Adrenal gland (tissue), 19 donors: ENCODE results near the gene RAPH1. TPM values are rescaled to one million over a fixed set of nuclear protein-coding genes. Genes with fewer than 3 reads are reported as not detected.

Experiments used
- DNase-seq, 7 donors: peaks; one replicate each; pipeline ENCODE4 v3.0.0-alpha.2; 2019 to 2020
- H3K27ac ChIP-seq, 5 donors: fragments of 200-600 bp; sonication (generic) in 4 of 5; 1 replicate in 3 of 5; 2 replicates in 2 of 5; pipeline versions ENCODE4 v1.5.1 to v1.8.0; 2016 to 2020; ENCODE audit warnings: mild to moderate bottlenecking in 1 of 5
- H3K27me3 ChIP-seq: fragments of 200-600 bp; 2 replicates; pipeline ENCODE4 v1.8.0; 2021
- H3K36me3 ChIP-seq, 2 donors: fragments of 200-600 bp; replicated peaks in 1 of 2; 1 replicate in 1 of 2; 2 replicates in 1 of 2; pipeline versions ENCODE4 v1.5.1 to v1.8.0; 2018 to 2022
- H3K4me1 ChIP-seq, 2 donors: fragments of 200-600 bp; replicated peaks in 1 of 2; 1 replicate in 1 of 2; 2 replicates in 1 of 2; pipeline versions ENCODE4 v1.5.1 to v1.8.0; 2018 to 2021
- H3K4me3 ChIP-seq, 4 donors: fragments of 200-600 bp; sonication (generic) in 3 of 4; one replicate each; pipeline ENCODE4 v1.5.1; 2016 to 2018
- H3K9me3 ChIP-seq, 3 donors: fragments of 200-600 bp; sonication (generic) in 1 of 3; replicated peaks in 1 of 3; 1 replicate in 2 of 3; 2 replicates in 1 of 3; pipeline versions ENCODE4 v1.5.1 to v1.8.0; 2016 to 2021
- CTCF ChIP-seq, 6 experiments: fragments of 450-650 bp in 4 of 6; fragments of 200-600 bp in 2 of 6; sonication (generic) in 1 of 6; IDR thresholded peaks; 1 replicate in 5 of 6; 2 replicates in 1 of 6; pipeline versions ENCODE4 v1.5.1 to v1.8.0; 2016 to 2021; ENCODE audit warnings: antibody characterized with exemption in 6 of 6, mild to moderate bottlenecking in 2 of 6, moderate library complexity in 1 of 6
- POLR2A ChIP-seq, 2 donors: fragments of 450-650 bp; IDR thresholded peaks; one replicate each; pipeline ENCODE4 v1.6.1; 2017; ENCODE audit warnings: antibody characterized with exemption in 2 of 2, mild to moderate bottlenecking in 2 of 2, moderate library complexity in 1 of 2
- WGBS, 4 donors: extraction: QIAGEN DNeasy Blood & Tissue Kit in 2 of 4; methylation state at CpG; one replicate each; pipeline versions ENCODE4 v1.1.5 to v1.1.7; 2013 to 2017; 5-methylcytosine and 5-hydroxymethylcytosine counted together
- intact Hi-C, 2 donors: fragments of 100-400 bp; cut with DNase I; formaldehyde crosslinking; loops; one replicate each; pipeline versions ENCODE4 v1.14.1 to v1.15.0; 2022 to 2023
- long read RNA-seq, 10 donors: library from polyadenylated mRNA in 3 of 10; unstranded in 2 of 10; stranded (forward) in 1 of 10; transcript quantifications; one replicate each; pipeline ENCODE4 v2.0.0 and lab custom pipeline, GENCODE V29; 2021 to 2026
- polyA plus RNA-seq, 3 donors: library from polyadenylated mRNA; stranded (reverse); fragments of 200-250 nt in 2 of 3; fragments of 350-450 nt in 1 of 3; fragmentation: Illumina TruSeq in 1 of 3; extraction: RNeasy Lipid Tissue Mini Kit (QIAGEN cat#74804) in 1 of 3; gene quantifications; one replicate each; pipeline ENCODE4 v1.2.3, GENCODE V29; 2013 to 2014
- total RNA-seq, 9 donors: library from RNA; depleted of rRNA in 4 of 9; stranded (reverse); fragments of >200 nt in 4 of 9; fragments of 120-200 nt in 1 of 9; fragmentation: NEBNext Ultra II Directional in 1 of 9; extraction: Animal tissue kit (Norgen Biotek cat#: 25700) in 1 of 9; gene quantifications; one replicate each; pipeline versions ENCODE4 v1.1.0 to v1.2.4, GENCODE V29; 2013 to 2023
- donor health status: healthy with polysubstance abuse.
- donor health status: Bipolar disorder and iron deficiency.
- donor health status: DM: yes; HTN: yes; CAD: no.
- donor health status: DM: no; HTN: no; CAD: no.
- donor health status: DM: no; HTN: no; CAD: no.
- donor health status: DM: yes; HTN: yes; CAD: no.

RAPH1 gene
- total RNA-seq: 10 to 100 TPM; 12.5 to 72.5 (median 31.9) TPM
- 10 to 100 TPM in 1 of 3 donors, 1 to 10 TPM in 2; 4.2 to 11.9 (median 6.3) TPM for polyA plus RNA-seq
- long read RNA-seq, donor 1, partial matches to known transcripts: 19 of 19 reads
- long read RNA-seq, donor 1, other reads (novel, unspliced or antisense): 0 of 19 reads
- long read RNA-seq, donor 2, partial matches to known transcripts: 0 of 1 reads
- long read RNA-seq, donor 2, other reads (novel, unspliced or antisense): 0 of 1 reads
- long read RNA-seq, donor 3: 0 reads
- long read RNA-seq, donor 4: 0 reads
- long read RNA-seq, donor 5, partial matches to known transcripts: 0 of 4 reads
- long read RNA-seq, donor 5, other reads (novel, unspliced or antisense): 4 of 4 reads
- long read RNA-seq, donor 6, partial matches to known transcripts: 0 of 3 reads
- long read RNA-seq, donor 6, other reads (novel, unspliced or antisense): 3 of 3 reads
- long read RNA-seq, donor 7: 0 reads
- long read RNA-seq, donor 8, partial matches to known transcripts: 14 of 14 reads
- long read RNA-seq, donor 8, other reads (novel, unspliced or antisense): 0 of 14 reads
- long read RNA-seq, donor 9: 0 reads
- long read RNA-seq, donor 10: 0 reads

GRCh38 chr2:203535078-203535783, at the start of gene RAPH1:
TSS of gene RAPH1 (minus strand) at chr2:203535301. CDS start at chr2:203495353, 39,948 bp downstream.
- Histone ChIP-seq H3K9me3 (no peaks in the 10 kb centered on the region), H3K4me3 (peak within 1 kb of the TSS; percentile 39 to 96 (median 76)), H3K36me3 (no peaks in the 10 kb centered on the region), H3K4me1 (peaks cover 3 to 18% of the 10 kb centered on the region in 2 donors), H3K27me3 (no peaks in the 10 kb centered on the region), H3K27ac (peak within 1 kb of the TSS; percentile 68 to 94 (median 82))
- intact Hi-C loops: no loop called here
- WGBS, 4 donors: 0 to 1% (median 0%) methylated on average over 4 to 92 of the region's 92 CpGs; no CpG with 5 or more reads in 1 of the 4 donors
- peak; percentile 82 to 90 (median 87) for DNase-seq
- TF ChIP-seq CTCF (IDR thresholded peaks at IDR 0.05): peak in 1 of 6 experiments; percentile 12
- peak; percentile 73 to 80 for TF ChIP-seq POLR2A (IDR thresholded peaks at IDR 0.05)

GRCh38 chr2:203584784-203585183, 49.7 kb upstream of the RAPH1 start:
- no peak overlapping the region for H3K4me3 ChIP-seq
- no peaks in the 10 kb centered on the region for H3K27me3 ChIP-seq
- H3K9me3 ChIP-seq: no peaks in the 10 kb centered on the region
- no peak overlapping the region for H3K27ac ChIP-seq
- DNase-seq: no peak
- no peak for TF ChIP-seq CTCF (IDR thresholded peaks at IDR 0.05)
- no peak for TF ChIP-seq POLR2A (IDR thresholded peaks at IDR 0.05)
- WGBS, 4 donors: 80 to 89% (median 85%) methylated on average over 1 of the region's 1 CpG
- no peaks in the 10 kb centered on the region for H3K36me3 ChIP-seq
- intact Hi-C loops: no loop called here
- H3K4me1 ChIP-seq: no peaks in the 10 kb centered on the region

- Histone ChIP-seq H3K4me1 (peaks cover 0 to under 1% of the 10 kb centered on the region in 2 donors), H3K27me3 (no peaks in the 10 kb centered on the region), H3K9me3 (no peaks in the 10 kb centered on the region), H3K27ac (no peak overlapping the region), H3K4me3 (no peak overlapping the region), H3K36me3 (no peaks in the 10 kb centered on the region)
- intact Hi-C loops: no loop called here
- TF ChIP-seq CTCF (IDR thresholded peaks at IDR 0.05) (no peak), POLR2A (IDR thresholded peaks at IDR 0.05) (no peak)
- no peak for DNase-seq
- WGBS, 4 donors: 52 to 76% (median 64%) methylated on average over 2 of the region's 2 CpGs
These were observed 48.6 kb upstream of the RAPH1 start for GRCh38 chr2:203583701-203584100.

- Histone ChIP-seq H3K36me3 (no peaks in the 10 kb centered on the region), H3K4me1 (peaks cover 0 to 5% of the 10 kb centered on the region in 2 donors), H3K27ac (peak overlapping the region in 1 of 5 donors; percentile 4), H3K27me3 (no peaks in the 10 kb centered on the region), H3K4me3 (no peak overlapping the region), H3K9me3 (no peaks in the 10 kb centered on the region)
- DNase-seq: no peak
- intact Hi-C loops: no loop called here
- TF ChIP-seq CTCF (IDR thresholded peaks at IDR 0.05) (no peak), POLR2A (IDR thresholded peaks at IDR 0.05) (no peak)
- WGBS, 4 donors: 88 to 89% (median 89%) methylated on average over 3 of the region's 3 CpGs
These were observed 48.1 kb upstream of the RAPH1 start for GRCh38 chr2:203583084-203583695.
